Nephron progenitor cell (in vitro differentiated cells): ENCODE data around the gene P2RX4.
"Not testable (repeated sequence)": the region's sequence is repeated elsewhere in the genome, so short reads cannot be mapped to it uniquely, and the experiment has no call there.

Experiments
- DNase-seq: peaks from one replicate; pipeline ENCODE4 v3.0.0; 2021
- H3K27ac Mint-ChIP-seq: 2 replicates; pipeline ENCODE4 v1.8.0; 2021; ENCODE audit warnings: mild to moderate bottlenecking, moderate library complexity, mixed read lengths
- H3K27me3 Mint-ChIP-seq: 2 replicates; pipeline ENCODE4 v1.8.0; 2021; ENCODE audit warnings: mild to moderate bottlenecking, low read depth, mixed read lengths; ENCODE audit not compliant: poor library complexity
- H3K36me3 Mint-ChIP-seq: 2 replicates; pipeline ENCODE4 v1.8.0; 2021; ENCODE audit warnings: low read depth, mixed read lengths
- H3K4me1 Mint-ChIP-seq: 2 replicates; pipeline ENCODE4 v1.8.0; 2021; ENCODE audit warnings: mixed read lengths
- H3K4me3 Mint-ChIP-seq: 2 replicates; pipeline ENCODE4 v1.8.0; 2021; ENCODE audit warnings: mild to moderate bottlenecking, moderate library complexity, mixed read lengths
- H3K9me3 Mint-ChIP-seq: 2 replicates; pipeline ENCODE4 v1.8.0; 2021; ENCODE audit warnings: mild to moderate bottlenecking, moderate library complexity, mixed read lengths
- TF ChIP-seq, protein P1 (sequence below): fragments of 200-600 bp; sonication (generic); IDR thresholded peaks from 2 replicates; pipeline ENCODE4 v1.5.0; 2021; ENCODE audit warnings: antibody characterized with exemption

Gene P2RX4

DNA sequence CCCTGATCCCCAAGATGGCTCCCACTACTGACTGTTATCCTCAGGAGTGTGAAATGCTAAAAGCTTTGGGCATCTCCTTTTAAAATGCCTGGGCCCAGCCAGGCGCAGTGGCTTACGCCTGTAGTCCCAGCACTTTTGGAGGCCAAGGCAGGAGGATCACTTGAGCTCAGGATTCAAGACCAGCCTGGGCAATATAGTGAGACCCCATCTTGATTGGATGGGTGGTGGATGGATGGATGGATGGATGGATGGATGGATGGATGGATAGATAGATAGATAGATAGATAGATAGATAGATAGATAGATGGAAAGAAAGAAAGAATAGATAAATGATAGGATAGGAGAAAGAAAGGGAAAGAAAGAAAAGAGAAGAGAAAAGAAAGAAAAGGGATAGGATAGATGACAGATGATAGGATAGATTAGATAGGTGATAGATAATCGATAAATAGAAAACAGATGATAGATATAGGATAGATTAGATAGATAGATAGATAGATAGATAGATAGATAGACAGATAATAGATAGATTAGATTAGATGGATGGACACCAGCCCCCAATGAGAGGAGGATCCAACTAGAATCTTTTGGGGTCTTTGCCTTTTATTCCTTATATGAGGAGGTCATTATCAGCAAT lies 9.5 kb downstream of the P2RX4 start:
- TF ChIP-seq, protein P1, sequence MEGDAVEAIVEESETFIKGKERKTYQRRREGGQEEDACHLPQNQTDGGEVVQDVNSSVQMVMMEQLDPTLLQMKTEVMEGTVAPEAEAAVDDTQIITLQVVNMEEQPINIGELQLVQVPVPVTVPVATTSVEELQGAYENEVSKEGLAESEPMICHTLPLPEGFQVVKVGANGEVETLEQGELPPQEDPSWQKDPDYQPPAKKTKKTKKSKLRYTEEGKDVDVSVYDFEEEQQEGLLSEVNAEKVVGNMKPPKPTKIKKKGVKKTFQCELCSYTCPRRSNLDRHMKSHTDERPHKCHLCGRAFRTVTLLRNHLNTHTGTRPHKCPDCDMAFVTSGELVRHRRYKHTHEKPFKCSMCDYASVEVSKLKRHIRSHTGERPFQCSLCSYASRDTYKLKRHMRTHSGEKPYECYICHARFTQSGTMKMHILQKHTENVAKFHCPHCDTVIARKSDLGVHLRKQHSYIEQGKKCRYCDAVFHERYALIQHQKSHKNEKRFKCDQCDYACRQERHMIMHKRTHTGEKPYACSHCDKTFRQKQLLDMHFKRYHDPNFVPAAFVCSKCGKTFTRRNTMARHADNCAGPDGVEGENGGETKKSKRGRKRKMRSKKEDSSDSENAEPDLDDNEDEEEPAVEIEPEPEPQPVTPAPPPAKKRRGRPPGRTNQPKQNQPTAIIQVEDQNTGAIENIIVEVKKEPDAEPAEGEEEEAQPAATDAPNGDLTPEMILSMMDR: no peak
- no peak for DNase-seq
- Mint-ChIP-seq H3K4me3 (no peak overlapping the region), H3K27ac (peak overlapping the region; percentile 1), H3K9me3 (no peaks in the 10 kb centered on the region), H3K4me1 (peaks cover 5% of the 10 kb centered on the region), H3K36me3 (peaks cover 5% of the 10 kb centered on the region), H3K27me3 (no peaks in the 10 kb centered on the region)

DNA sequence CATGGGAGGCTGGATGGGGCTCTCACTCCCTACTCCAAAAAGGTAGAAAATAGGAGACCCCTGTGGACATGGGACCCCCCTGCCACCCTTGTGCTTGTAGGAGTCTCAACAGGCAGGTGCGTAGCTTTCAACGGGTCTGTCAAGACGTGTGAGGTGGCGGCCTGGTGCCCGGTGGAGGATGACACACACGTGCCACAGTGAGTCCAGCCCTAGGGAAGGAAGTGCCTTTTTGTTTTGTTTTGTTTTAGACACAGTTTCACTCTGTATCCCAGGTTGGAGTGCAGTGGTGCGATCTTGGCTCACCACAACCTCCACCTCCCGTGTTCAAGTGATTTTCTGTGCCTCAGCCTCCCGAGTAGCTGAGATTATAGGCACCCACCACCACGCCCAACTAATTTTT lies 12.9 kb downstream of the P2RX4 start:
- Mint-ChIP-seq H3K36me3 (no peaks in the 10 kb centered on the region), H3K9me3 (no peaks in the 10 kb centered on the region), H3K4me3 (no peak overlapping the region), H3K27ac (no peak overlapping the region), H3K4me1 (no peaks in the 10 kb centered on the region), H3K27me3 (no peaks in the 10 kb centered on the region)
- DNase-seq: no peak
- TF ChIP-seq, protein P1: no peak

DNA sequence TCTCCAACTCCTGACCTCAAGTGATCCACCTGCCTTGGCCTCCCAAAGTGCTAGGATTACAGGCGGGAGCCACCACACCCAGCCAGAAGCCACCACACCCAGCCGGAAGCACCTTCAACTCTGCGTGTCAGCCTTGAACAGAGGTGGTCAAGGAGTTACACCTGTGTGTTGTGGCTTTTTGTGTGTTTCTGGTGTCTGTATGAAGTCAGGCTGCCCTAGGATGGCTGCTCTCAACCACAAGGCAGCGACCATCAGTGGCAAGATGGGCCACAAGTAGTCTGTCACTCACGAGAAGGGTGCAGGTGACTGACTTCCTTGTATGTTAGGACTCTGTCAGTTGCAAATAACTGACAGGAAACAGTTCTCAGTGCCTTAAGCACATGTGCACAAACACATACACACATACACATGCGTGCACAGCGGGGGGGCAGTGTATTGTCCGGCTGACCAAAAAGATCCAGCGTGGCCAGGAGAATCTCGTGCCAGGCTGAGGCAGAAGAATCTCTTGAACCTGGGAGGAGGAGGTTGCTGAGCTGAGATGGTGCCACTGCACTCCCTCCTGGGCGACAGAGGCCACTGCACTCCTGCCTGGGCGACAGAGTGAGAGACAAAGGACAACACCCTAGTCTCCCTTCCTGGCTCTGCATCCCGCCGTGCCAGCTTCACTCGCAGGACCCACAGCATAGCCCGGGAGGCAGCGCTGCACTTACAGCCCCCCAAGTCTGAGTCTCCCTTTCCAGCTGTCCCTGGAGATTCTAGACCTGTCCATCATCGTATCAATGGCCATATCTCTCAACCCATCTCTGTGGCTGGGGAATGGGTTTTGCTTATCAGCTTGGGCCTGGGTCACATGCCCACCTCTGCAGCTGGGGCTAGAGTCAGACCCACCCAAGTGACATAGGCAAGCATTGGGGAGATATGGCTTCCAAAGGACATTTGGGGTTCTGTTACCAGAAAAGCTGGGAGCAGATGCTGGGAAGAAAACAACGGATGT lies 13.7 kb downstream of the P2RX4 start:
- H3K27me3 Mint-ChIP-seq: no peaks in the 10 kb centered on the region
- no peak for DNase-seq
- TF ChIP-seq, protein P1: no peak
- peaks cover 2% of the 10 kb centered on the region for H3K36me3 Mint-ChIP-seq
- H3K27ac Mint-ChIP-seq: no peak overlapping the region
- H3K4me1 Mint-ChIP-seq: no peaks in the 10 kb centered on the region
- H3K9me3 Mint-ChIP-seq: no peaks in the 10 kb centered on the region
- H3K4me3 Mint-ChIP-seq: no peak overlapping the region

DNA sequence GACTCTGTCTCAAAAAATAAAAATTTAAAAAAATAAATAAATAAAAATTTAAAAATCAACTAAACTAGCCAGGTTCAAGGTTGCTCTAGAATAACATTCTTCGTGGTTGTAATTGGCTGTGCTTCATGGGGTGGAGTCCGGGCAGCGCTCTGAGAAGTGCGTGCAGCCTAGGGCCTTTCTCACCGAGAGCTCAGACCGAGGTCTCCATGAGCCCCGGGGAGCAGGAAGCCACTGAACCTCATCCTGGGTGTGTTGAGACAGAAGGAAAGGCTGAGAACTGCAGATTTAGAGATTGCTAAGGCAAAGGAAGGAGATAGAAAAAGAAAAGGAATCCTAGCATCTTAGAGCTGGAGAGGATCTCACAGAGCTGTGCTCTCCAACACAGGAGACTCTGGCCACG lies 14.7 kb downstream of the P2RX4 start:
- no peak overlapping the region for H3K27ac Mint-ChIP-seq
- H3K9me3 Mint-ChIP-seq: no peaks in the 10 kb centered on the region
- TF ChIP-seq, protein P1: no peak
- no peaks in the 10 kb centered on the region for H3K4me1 Mint-ChIP-seq
- no peak for DNase-seq
- no peaks in the 10 kb centered on the region for H3K27me3 Mint-ChIP-seq
- H3K4me3 Mint-ChIP-seq: no peak overlapping the region
- peaks cover 8% of the 10 kb centered on the region for H3K36me3 Mint-ChIP-seq

DNA sequence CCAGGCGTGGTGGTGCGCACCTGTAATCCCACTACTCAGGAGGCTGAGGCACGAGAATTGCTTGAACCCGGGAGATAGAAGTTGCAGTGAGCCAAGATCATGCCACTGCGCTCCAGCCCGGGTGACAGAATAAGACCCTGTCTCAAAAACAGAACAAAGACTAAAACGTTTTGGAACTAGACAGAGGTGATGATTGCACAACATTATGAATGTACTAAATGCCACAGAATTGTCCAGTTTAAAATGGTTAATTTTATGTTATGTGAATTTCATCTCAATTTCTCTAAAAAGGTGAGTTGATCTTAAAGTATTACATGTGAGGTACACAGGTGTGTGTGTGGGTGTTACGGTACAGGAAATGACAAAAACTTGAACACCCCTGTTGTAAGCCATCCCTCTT lies 16.5 kb downstream of the P2RX4 start:
- no peaks in the 10 kb centered on the region for H3K27me3 Mint-ChIP-seq
- H3K4me3 Mint-ChIP-seq: no peak overlapping the region
- peaks cover 12% of the 10 kb centered on the region for H3K36me3 Mint-ChIP-seq
- H3K9me3 Mint-ChIP-seq: no peaks in the 10 kb centered on the region
- no peak for DNase-seq
- no peaks in the 10 kb centered on the region for H3K4me1 Mint-ChIP-seq
- TF ChIP-seq, protein P1: no peak
- H3K27ac Mint-ChIP-seq: no peak overlapping the region

DNA sequence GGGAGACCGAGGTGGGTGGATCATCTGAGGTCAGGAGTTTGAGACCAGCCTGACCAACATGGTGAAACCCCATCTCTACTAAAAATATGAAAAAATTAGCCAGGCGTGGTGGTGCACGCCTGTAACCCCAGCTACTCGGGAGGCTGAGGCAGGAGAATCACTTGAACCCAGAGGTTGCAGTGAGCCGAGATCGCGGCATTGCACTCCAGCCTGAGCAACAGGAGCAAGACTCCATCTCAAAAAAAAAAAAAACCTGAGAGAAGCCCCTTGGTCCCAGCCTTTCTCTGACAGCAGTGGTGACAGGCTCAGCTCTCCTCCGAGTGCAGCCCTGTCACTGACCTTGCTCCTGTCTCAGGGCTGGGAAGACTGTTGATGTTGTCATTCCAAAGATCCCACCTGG lies 16.9 kb downstream of the P2RX4 start:
- H3K36me3 Mint-ChIP-seq: peaks cover 12% of the 10 kb centered on the region
- H3K9me3 Mint-ChIP-seq, H3K27me3 Mint-ChIP-seq, H3K4me3 Mint-ChIP-seq, DNase-seq, H3K4me1 Mint-ChIP-seq, H3K27ac Mint-ChIP-seq: not testable (repeated sequence)
